Measurements from ENCODE around the gene CLDN20.

Gene CLDN20

GRCh38 chr6:155254139-155254538 lies 9.7 kb upstream of the CLDN20 start:
- no peak for DNase-seq (ENCODE audit: low read depth in 1 of 2, low spot score in 1 of 2)
- Histone ChIP-seq H3K27me3 (ENCODE audit: insufficient read depth, poor library complexity, severe bottlenecking) (no peaks in the 10 kb centered on the region), H3K4me3 (replicated peaks; ENCODE audit: insufficient read depth, low read length) (no peak overlapping the region), H3K27ac (replicated peaks) (no peak overlapping the region)
- no peak for TF ChIP-seq REST (IDR thresholded peaks at IDR 0.05; ENCODE audit: insufficient replicate concordance, low read depth)
- TF ChIP-seq SPI1 (IDR thresholded peaks at IDR 0.05; ENCODE audit: borderline replicate concordance, low read depth) = no peak
- TF ChIP-seq CTCF (IDR thresholded peaks at IDR 0.05; ENCODE audit: insufficient read depth, low read length) = no peak
- no peak for TF ChIP-seq POLR2AphosphoS5 (IDR thresholded peaks at IDR 0.05; ENCODE audit: low read depth)
- no peak for TF ChIP-seq GABPA (IDR thresholded peaks at IDR 0.05; ENCODE audit: low read depth)

GRCh38 chr6:155256122-155256795 lies 7.6 kb upstream of the CLDN20 start:
- Histone ChIP-seq H3K27me3 (ENCODE audit: insufficient read depth, poor library complexity, severe bottlenecking) (no peaks in the 10 kb centered on the region), H3K4me3 (replicated peaks; ENCODE audit: insufficient read depth, low read length) (no peak overlapping the region), H3K27ac (replicated peaks) (no peak overlapping the region)
- TF ChIP-seq REST (IDR thresholded peaks at IDR 0.05; ENCODE audit: insufficient replicate concordance, low read depth) = no peak
- no peak for TF ChIP-seq SPI1 (IDR thresholded peaks at IDR 0.05; ENCODE audit: borderline replicate concordance, low read depth)
- TF ChIP-seq POLR2AphosphoS5 (IDR thresholded peaks at IDR 0.05; ENCODE audit: low read depth) = no peak
- no peak for TF ChIP-seq GABPA (IDR thresholded peaks at IDR 0.05; ENCODE audit: low read depth)
- no peak for TF ChIP-seq CTCF (IDR thresholded peaks at IDR 0.05; ENCODE audit: insufficient read depth, low read length)
- DNase-seq (ENCODE audit: low read depth in 1 of 2, low spot score in 1 of 2) = no peak

- Histone ChIP-seq H3K27ac (replicated peaks) (no peak overlapping the region), H3K27me3 (ENCODE audit: insufficient read depth, poor library complexity, severe bottlenecking) (no peaks in the 10 kb centered on the region), H3K4me3 (replicated peaks; ENCODE audit: insufficient read depth, low read length) (no peak overlapping the region)
- DNase-seq (ENCODE audit: low read depth in 1 of 2, low spot score in 1 of 2) = no peak
- TF ChIP-seq POLR2AphosphoS5 (IDR thresholded peaks at IDR 0.05; ENCODE audit: low read depth) (no peak), GABPA (IDR thresholded peaks at IDR 0.05; ENCODE audit: low read depth) (no peak), SPI1 (IDR thresholded peaks at IDR 0.05; ENCODE audit: borderline replicate concordance, low read depth) (no peak), CTCF (IDR thresholded peaks at IDR 0.05; ENCODE audit: insufficient read depth, low read length) (no peak), REST (IDR thresholded peaks at IDR 0.05; ENCODE audit: insufficient replicate concordance, low read depth) (no peak)
Observed at GRCh38 chr6:155257796-155258195, 6.0 kb upstream of the CLDN20 start.

All from HL-60 (cell line).